PC-3 (cell line): Measurements from ENCODE around the gene NAV2.

Experiments
- CTCF ChIP-seq: fragments of 300-600 bp; sonication (generic); conservative IDR thresholded peaks from 2 replicates; pipeline ENCODE4 v1.5.1; 2017; ENCODE audit warnings: antibody characterized with exemption, low read depth, mild to moderate bottlenecking, low read length
- EZH2 ChIP-seq: fragments of 300-600 bp; sonication (generic); IDR thresholded peaks from one replicate; pipeline ENCODE4 v1.6.1; 2017; ENCODE audit warnings: antibody characterized with exemption, mild to moderate bottlenecking, low read length; ENCODE audit not compliant: unreplicated experiment

GRCh38 chr11:19816817-19817216 is 104.2 kb downstream of the NAV2 start:
- TF ChIP-seq EZH2 (no peak), CTCF (no peak)
